Erythroblast (primary cell): Measurements from ENCODE around the gene ARHGAP6.
"Not testable (repeated sequence)": the region's sequence is repeated elsewhere in the genome, so short reads cannot be mapped to it uniquely, and the experiment has no call there.

Experiments
- DNase-seq, 2 experiments: peaks; one replicate each; lab custom pipeline; 2025; lab: John Stamatoyannopoulos, UW
- GATA1 ChIP-seq: IDR thresholded peaks from 2 replicates; pipeline ENCODE4 v1.6.1; 2011; ENCODE audit warnings: low read depth, mild to moderate bottlenecking, control low read depth, low read length, moderate library complexity
- POLR2A ChIP-seq: IDR thresholded peaks from 2 replicates; pipeline ENCODE4 v1.6.1; 2011; ENCODE audit warnings: mild to moderate bottlenecking, low read length

ARHGAP6 gene

GRCh38 chrX:11537141-11537540 is 128.6 kb downstream of the ARHGAP6 start:
- TF ChIP-seq GATA1: no peak
- no peak for TF ChIP-seq POLR2A
- no peak for DNase-seq

DNA sequence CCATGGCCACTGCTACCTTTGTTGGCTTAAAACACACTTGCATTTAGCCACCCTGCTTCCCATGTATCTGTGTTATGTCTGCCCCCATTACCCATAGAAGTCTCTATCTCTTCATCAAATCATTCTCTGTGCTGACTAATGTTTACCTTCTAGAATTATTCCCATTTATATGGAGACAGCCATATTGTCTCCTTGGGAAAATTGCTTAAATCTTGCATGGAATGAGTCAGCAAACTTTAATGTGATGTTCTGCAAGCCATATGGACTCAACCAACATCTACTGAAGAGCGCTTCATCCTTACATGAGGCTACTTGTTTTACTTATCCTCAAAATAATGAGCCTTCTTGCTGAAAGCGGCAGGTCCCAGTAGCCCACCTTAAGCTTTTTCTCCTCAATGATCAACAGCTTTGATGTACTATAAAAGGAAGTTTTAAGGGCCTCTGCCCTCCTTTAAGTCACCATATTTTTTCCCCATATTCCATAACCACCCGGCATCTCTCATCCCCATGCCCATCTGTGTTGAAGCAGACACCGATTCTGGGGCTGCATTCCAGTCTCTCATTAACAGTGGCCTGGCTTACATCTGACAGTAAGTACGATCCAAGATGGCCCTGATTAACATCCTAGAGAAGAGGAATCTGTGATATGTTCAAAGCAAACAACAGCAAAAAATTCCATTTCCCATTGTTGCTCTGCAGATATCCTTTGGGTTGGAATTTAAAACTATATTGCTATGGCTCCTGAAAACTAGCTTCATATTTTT is 130.4 kb downstream of the ARHGAP6 start:
- DNase-seq: no peak
- TF ChIP-seq GATA1 (no peak), POLR2A (no peak)

GRCh38 chrX:11533199-11533651 is 132.5 kb downstream of the ARHGAP6 start:
- DNase-seq: peak; percentile 79 to 84

GRCh38 chrX:11532291-11533078 is 133.2 kb downstream of the ARHGAP6 start:
- TF ChIP-seq POLR2A: no peak
- no peak for TF ChIP-seq GATA1
- peak; percentile 24 to 46 for DNase-seq

More at GRCh38 chrX:11533199-11533651, 132.5 kb downstream of the ARHGAP6 start:
- TF ChIP-seq GATA1: no peak

GRCh38 chrX:11531226-11531625 is 134.5 kb downstream of the ARHGAP6 start:
- TF ChIP-seq GATA1 (no peak), POLR2A (no peak)
- DNase-seq: peak; percentile 12 to 33

- no peak for TF ChIP-seq POLR2A
- no peak for TF ChIP-seq GATA1
- DNase-seq: no peak
Measured at GRCh38 chrX:11530621-11531020, 135.1 kb downstream of the ARHGAP6 start.

DNA sequence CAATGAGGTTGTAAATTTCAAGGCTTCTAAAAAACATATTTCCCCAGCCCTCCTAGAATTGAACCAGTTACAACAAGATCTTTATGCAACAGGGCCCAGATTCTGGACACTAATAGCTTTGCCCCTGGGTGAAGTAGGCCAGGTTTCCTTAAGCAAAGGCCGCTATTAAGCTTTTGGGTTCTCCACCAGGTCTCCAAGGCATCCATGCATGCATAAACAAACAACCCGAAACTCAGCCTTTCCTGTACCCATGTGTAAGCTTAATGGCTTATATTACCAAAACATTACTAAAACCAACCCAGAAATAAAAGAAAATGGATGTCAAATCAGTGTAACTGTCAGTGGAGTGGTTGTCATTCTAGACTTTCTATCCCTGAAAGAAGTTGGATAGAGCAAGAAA is 137.1 kb downstream of the ARHGAP6 start:
- no peak for TF ChIP-seq GATA1
- no peak for TF ChIP-seq POLR2A
- DNase-seq: no peak

- TF ChIP-seq GATA1 (no peak), POLR2A (no peak)
- no peak for DNase-seq
Measured at GRCh38 chrX:11525685-11526084, 140.0 kb downstream of the ARHGAP6 start.

GRCh38 chrX:11519234-11519633 is 146.5 kb downstream of the ARHGAP6 start:
- not testable (repeated sequence) for DNase-seq

DNA sequence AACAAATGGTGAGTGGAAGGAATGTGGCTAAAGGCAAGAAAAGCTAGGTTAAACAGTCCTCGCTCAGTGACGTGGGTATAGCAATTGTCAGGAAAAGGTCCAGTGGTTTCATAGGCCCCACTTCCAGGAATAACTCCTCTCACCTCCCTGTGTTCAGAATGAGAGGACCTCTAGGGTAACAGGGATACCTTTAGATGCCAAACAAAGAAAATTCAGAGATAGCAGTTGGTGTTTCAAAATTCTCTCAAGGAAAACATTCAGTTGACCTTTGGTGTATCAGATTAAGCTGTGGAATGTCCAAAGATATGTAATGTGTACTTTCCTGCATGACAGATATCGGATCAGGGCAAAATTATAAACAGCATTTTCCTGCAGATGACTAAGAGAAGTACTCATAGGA is 155.9 kb downstream of the ARHGAP6 start:
- TF ChIP-seq GATA1: no peak
- TF ChIP-seq POLR2A: no peak
- DNase-seq: no peak

DNA sequence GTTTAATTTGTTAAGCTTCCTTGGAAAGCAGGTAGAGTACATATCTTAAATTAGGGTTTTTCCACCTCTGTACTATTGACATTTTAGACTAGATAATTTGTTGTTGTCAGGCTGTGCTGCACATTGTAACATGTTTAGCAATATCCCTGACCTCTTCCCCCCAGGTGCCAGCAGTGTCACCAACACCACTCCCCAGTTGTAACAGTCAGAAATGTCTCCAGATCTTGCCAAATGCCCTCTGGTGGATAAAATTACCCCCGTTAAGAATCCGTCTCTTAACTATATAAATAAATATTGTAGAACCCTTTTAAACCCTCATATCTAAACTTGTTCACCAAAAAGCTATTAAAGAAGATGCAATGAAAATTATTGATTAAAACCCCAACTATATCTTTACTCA is 161.5 kb downstream of the ARHGAP6 start:
- peak; percentile 3 to 12 for DNase-seq
- TF ChIP-seq POLR2A: no peak
- no peak for TF ChIP-seq GATA1

GRCh38 chrX:11499076-11500044 is 166.4 kb downstream of the ARHGAP6 start:
- DNase-seq: no peak
- TF ChIP-seq POLR2A (no peak), GATA1 (no peak)

- DNase-seq: not testable (repeated sequence)
Measured at GRCh38 chrX:11491375-11491774, 174.3 kb downstream of the ARHGAP6 start.

GRCh38 chrX:11484290-11484689 is 181.4 kb downstream of the ARHGAP6 start:
- no peak for DNase-seq
- no peak for TF ChIP-seq POLR2A
- TF ChIP-seq GATA1: no peak

DNA sequence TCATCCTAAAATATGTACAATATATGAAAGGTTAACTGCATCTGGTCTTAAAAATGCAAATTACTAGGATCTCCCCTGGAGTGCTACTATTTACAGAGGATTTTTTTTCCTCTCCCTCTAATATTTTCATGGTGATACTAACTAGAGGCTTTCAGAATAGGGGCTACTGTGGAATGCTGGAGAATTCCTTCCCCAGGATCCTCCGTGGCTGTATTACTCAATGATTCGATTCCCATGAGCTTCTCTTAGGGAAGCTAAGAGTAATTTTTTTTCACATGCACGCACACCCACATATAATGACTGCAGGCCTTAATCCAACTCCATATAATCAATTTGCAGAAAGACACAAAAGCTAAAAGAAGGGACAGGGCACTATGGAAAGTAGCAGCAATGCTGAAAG is 184.7 kb downstream of the ARHGAP6 start:
- DNase-seq: no peak
- TF ChIP-seq GATA1: no peak
- no peak for TF ChIP-seq POLR2A
